PC-3 (cell line): ENCODE measurements around the gene CACNA1A. TPM values are rescaled to one million over a fixed set of nuclear protein-coding genes. Genes with fewer than 3 reads are reported as not detected.

Source experiments
- ATAC-seq: fragments of 200-7000 bp; cut with Tn5 transposase; 2 replicates; pipeline ENCODE4 v1.9.1; 2020; ENCODE audit warnings: mild to moderate bottlenecking, moderate library complexity
- BruUV-seq: library from RNA; stranded (reverse); fragments of 400-500 nt; replicated peaks from 2 replicates; lab custom pipeline; 2021; lab: Mats Ljungman, UMichigan
- CTCF ChIA-PET: fragments of 300-600 bp; sonication (Branson Sonifier 250); formaldehyde crosslinking; loops from one replicate; lab custom pipeline; 2022; ENCODE audit warnings: antibody characterized with exemption; lab: Charles Lee
- POLR2A ChIA-PET: fragments of 300-600 bp; sonication (Branson Sonifier 250); formaldehyde crosslinking; loops from one replicate; lab custom pipeline; 2022; ENCODE audit warnings: antibody characterized with exemption; ENCODE audit not compliant: unreplicated experiment; lab: Charles Lee
- DNase-seq: peaks from one replicate; pipeline ENCODE4 v3.0.0-alpha.2; 2015
- H2AFZ ChIP-seq: fragments of 300-600 bp; sonication (generic); 2 replicates; pipeline ENCODE4 v1.6.0; 2016; ENCODE audit warnings: antibody characterized with exemption, low read length
- H3F3A ChIP-seq: fragments of 300-600 bp; sonication (generic); one replicate; pipeline ENCODE4 v1.6.0; 2017; ENCODE audit warnings: antibody characterized with exemption, low read length, control low read depth, mild to moderate bottlenecking; ENCODE audit not compliant: unreplicated experiment
- H3K27ac ChIP-seq: fragments of 300-600 bp; sonication (generic); 2 replicates; pipeline ENCODE4 v1.5.1; 2016; ENCODE audit warnings: mild to moderate bottlenecking, low read length
- H3K27me3 ChIP-seq: fragments of 300-600 bp; sonication (generic); 2 replicates; pipeline ENCODE4 v1.6.1; 2016; ENCODE audit warnings: low read length, mixed read lengths
- H3K36me3 ChIP-seq: fragments of 300-600 bp; sonication (generic); 2 replicates; pipeline ENCODE4 v1.6.1; 2016; ENCODE audit warnings: low read depth, mixed run types, low read length, mixed read lengths
- H3K4me1 ChIP-seq: fragments of 300-600 bp; sonication (generic); 2 replicates; pipeline ENCODE4 v1.5.1; 2016; ENCODE audit warnings: low read length; ENCODE audit not compliant: insufficient read depth
- H3K4me2 ChIP-seq: fragments of 300-600 bp; sonication (generic); 2 replicates; pipeline ENCODE4 v1.6.0; 2016; ENCODE audit warnings: low read length
- H3K4me3 ChIP-seq: fragments of 300-600 bp; sonication (generic); 2 replicates; pipeline ENCODE4 v1.5.1; 2016; ENCODE audit warnings: mild to moderate bottlenecking, low read length, mixed read lengths
- H3K79me2 ChIP-seq: fragments of 300-600 bp; sonication (generic); 2 replicates; pipeline ENCODE4 v1.6.1; 2017; ENCODE audit warnings: low read length, mixed read lengths
- H3K9ac ChIP-seq: fragments of 300-600 bp; sonication (generic); 2 replicates; pipeline ENCODE4 v1.6.0; 2016; ENCODE audit warnings: mild to moderate bottlenecking, low read length
- H3K9me2 ChIP-seq: fragments of 300-600 bp; sonication (generic); replicated peaks from 2 replicates; pipeline ENCODE4 v1.6.1; 2016; ENCODE audit warnings: mixed run types, low read length, mixed read lengths
- H3K9me3 ChIP-seq: fragments of 300-600 bp; sonication (generic); 2 replicates; pipeline ENCODE4 v1.6.1; 2016; ENCODE audit warnings: low read length, mixed read lengths
- H4K20me1 ChIP-seq: fragments of 300-600 bp; sonication (generic); 2 replicates; pipeline ENCODE4 v1.6.1; 2016; ENCODE audit warnings: low read length, mixed read lengths
- EZH2 ChIP-seq: fragments of 300-600 bp; sonication (generic); IDR thresholded peaks from one replicate; pipeline ENCODE4 v1.6.1; 2017; ENCODE audit warnings: antibody characterized with exemption, mild to moderate bottlenecking, low read length; ENCODE audit not compliant: unreplicated experiment
- EZH2phosphoT487 ChIP-seq: fragments of 300-600 bp; sonication (generic); IDR thresholded peaks from 2 replicates; pipeline ENCODE4 v1.6.1; 2018; ENCODE audit warnings: mild to moderate bottlenecking, antibody characterized with exemption, low read length, borderline replicate concordance
- intact Hi-C: fragments of 100-400 bp; cut with micrococcal nuclease; formaldehyde crosslinking; loops from 2 replicates; pipeline ENCODE4 v1.9.0; 2023
- total RNA-seq: library from RNA; depleted of rRNA; stranded (reverse); fragments of >200 nt; gene quantifications from 2 replicates; pipeline ENCODE4 v1.2.3, GENCODE V29; 2014
- TF ChIP-seq, protein P1 (sequence below): fragments of 300-600 bp; sonication (generic); conservative IDR thresholded peaks from 2 replicates; pipeline ENCODE4 v1.5.1; 2017; ENCODE audit warnings: antibody characterized with exemption, low read depth, mild to moderate bottlenecking, low read length

CACNA1A gene
- total RNA-seq, 1 experiment from 2014 or later = 0.62 TPM

DNA sequence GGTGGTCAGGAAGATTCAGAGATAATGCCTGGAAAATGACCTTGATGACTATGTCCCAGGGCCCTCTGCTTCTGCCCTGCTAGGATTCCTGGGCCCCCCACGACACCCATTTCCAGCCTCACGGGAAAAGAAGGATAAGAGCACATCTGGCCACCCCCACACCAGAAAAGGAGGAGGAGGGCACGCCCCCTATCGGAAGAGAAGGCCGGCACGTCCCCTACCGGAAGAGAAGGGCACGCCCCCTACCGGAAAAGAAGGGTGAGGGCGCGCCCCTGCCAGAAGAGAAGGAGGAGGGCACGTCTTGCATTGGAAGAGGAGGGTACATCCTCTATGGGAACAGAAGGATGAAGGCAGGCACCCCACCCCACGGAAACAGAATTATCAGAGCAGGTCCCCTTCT lies 271.8 kb downstream of the CACNA1A start:
- Histone ChIP-seq H3K4me1 (peaks cover 9% of the 10 kb centered on the region; the same call in 1 of the 2 replicates), H2AFZ (peak overlapping the region; percentile 50), H3K4me3 (no peak overlapping the region), H3K79me2 (no peaks in the 10 kb centered on the region), H4K20me1 (no peaks in the 10 kb centered on the region), H3K27me3 (no peaks in the 10 kb centered on the region), H3K4me2 (peak overlapping the region; percentile 33), H3K9me3 (no peaks in the 10 kb centered on the region), H3F3A (no peaks in the 10 kb centered on the region), H3K27ac (no peak overlapping the region), H3K9ac (no peak overlapping the region), H3K9me2 (no peaks in the 10 kb centered on the region), H3K36me3 (no peaks in the 10 kb centered on the region)
- ATAC-seq (peak; percentile 66), DNase-seq (peak; percentile 71)
- CTCF ChIA-PET = no interaction called here
- BruUV-seq = no TSS peak
- POLR2A ChIA-PET = no interaction called here
- TF ChIP-seq EZH2 = no peak
- TF ChIP-seq, protein P1, sequence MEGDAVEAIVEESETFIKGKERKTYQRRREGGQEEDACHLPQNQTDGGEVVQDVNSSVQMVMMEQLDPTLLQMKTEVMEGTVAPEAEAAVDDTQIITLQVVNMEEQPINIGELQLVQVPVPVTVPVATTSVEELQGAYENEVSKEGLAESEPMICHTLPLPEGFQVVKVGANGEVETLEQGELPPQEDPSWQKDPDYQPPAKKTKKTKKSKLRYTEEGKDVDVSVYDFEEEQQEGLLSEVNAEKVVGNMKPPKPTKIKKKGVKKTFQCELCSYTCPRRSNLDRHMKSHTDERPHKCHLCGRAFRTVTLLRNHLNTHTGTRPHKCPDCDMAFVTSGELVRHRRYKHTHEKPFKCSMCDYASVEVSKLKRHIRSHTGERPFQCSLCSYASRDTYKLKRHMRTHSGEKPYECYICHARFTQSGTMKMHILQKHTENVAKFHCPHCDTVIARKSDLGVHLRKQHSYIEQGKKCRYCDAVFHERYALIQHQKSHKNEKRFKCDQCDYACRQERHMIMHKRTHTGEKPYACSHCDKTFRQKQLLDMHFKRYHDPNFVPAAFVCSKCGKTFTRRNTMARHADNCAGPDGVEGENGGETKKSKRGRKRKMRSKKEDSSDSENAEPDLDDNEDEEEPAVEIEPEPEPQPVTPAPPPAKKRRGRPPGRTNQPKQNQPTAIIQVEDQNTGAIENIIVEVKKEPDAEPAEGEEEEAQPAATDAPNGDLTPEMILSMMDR = peak; percentile 96
- TF ChIP-seq EZH2phosphoT487 = no peak
- intact Hi-C loops = no loop called here

DNA sequence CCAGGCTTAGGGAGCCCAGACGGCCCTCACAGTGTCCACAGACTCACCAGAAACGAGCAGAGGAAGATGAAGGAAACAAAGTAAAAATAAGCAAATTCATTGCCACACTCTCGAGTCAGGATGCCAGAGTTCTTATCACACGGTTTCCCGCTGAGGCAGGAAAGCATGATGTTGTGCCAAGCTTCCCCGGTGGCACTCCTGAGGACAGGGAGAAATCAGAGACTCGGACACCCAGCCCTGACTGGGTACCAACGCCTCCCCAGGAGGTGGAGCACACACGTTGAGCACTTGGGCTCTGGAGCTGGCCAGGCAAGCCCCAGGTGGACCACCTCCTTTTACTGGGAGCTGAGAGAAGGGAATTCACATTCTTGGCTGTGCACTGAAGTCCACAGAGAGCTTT lies 274.6 kb downstream of the CACNA1A start:
- H2AFZ ChIP-seq = peak overlapping the region; percentile 63

GRCh38 chr19:13229246-13229645 lies 277.0 kb downstream of the CACNA1A start:
- Histone ChIP-seq H3F3A (no peaks in the 10 kb centered on the region), H4K20me1 (no peaks in the 10 kb centered on the region), H3K4me3 (no peak overlapping the region), H2AFZ (no peak overlapping the region), H3K27me3 (peaks cover 7% of the 10 kb centered on the region; the same call in 1 of the 2 replicates), H3K9me3 (no peaks in the 10 kb centered on the region), H3K9ac (no peak overlapping the region), H3K9me2 (no peaks in the 10 kb centered on the region), H3K27ac (no peak overlapping the region), H3K36me3 (no peaks in the 10 kb centered on the region), H3K4me1 (peaks cover 6% of the 10 kb centered on the region; the same call in 1 of the 2 replicates), H3K79me2 (no peaks in the 10 kb centered on the region), H3K4me2 (no peak overlapping the region)
- intact Hi-C loops = loop anchor here (2.0 kb wide), 1 partner anchor 32 kb away; no protein-coding TSS in a partner anchor
- ChIA-PET POLR2A (no interaction called here), CTCF (no interaction called here)
- no TSS peak for BruUV-seq
- ATAC-seq (no peak), DNase-seq (no peak)
- TF ChIP-seq EZH2phosphoT487 (no peak), EZH2 (no peak)
- TF ChIP-seq, protein P1 = no peak

More for the DNA sequence above, 274.6 kb downstream of the CACNA1A start:
- Histone ChIP-seq H3F3A (no peaks in the 10 kb centered on the region), H3K9me2 (no peaks in the 10 kb centered on the region), H3K9me3 (no peaks in the 10 kb centered on the region), H3K36me3 (no peaks in the 10 kb centered on the region), H3K9ac (no peak overlapping the region), H3K4me2 (peak overlapping the region; percentile 58), H3K4me1 (peaks cover 9% of the 10 kb centered on the region; the same call in 1 of the 2 replicates), H3K27ac (no peak overlapping the region), H4K20me1 (no peaks in the 10 kb centered on the region), H3K79me2 (no peaks in the 10 kb centered on the region), H3K27me3 (0 out of 2 replicates have a peak, but pooled peaks cover 1% of the 10 kb centered on the region), H3K4me3 (peak overlapping the region; percentile 17; the same call in 1 of the 2 replicates)
- CTCF ChIA-PET = no interaction called here
- TF ChIP-seq, protein P1 = no peak
- TF ChIP-seq EZH2phosphoT487 = no peak
- TF ChIP-seq EZH2 = no peak
- intact Hi-C loops = no loop called here
- POLR2A ChIA-PET = no interaction called here
- no peak for DNase-seq
- no TSS peak for BruUV-seq
- peak; percentile 48 for ATAC-seq
